SK-N-SH (cell line): ENCODE data around the gene NEK6. TPM values are rescaled to one million over a fixed set of nuclear protein-coding genes. Genes with fewer than 3 reads are reported as not detected.

Experiments
- CTCF ChIA-PET: fragments of 300-600, 350-600 bp; formaldehyde crosslinking; extraction: SDS; loops from one replicate; lab custom pipeline; 2021; lab: Yijun Ruan, JAX
- POLR2A ChIA-PET: fragments of 350-600 bp; sonication (Branson Sonifier 250); formaldehyde crosslinking; extraction: SDS; loops from one replicate; lab custom pipeline; 2020; ENCODE audit warnings: antibody characterized with exemption, inconsistent platforms; lab: Yijun Ruan, JAX
- DNase-seq: peaks from one replicate; pipeline ENCODE4 v3.0.0; 2012
- H2AFZ ChIP-seq: fragments of 200-600 bp; sonication (generic); 2 replicates; pipeline ENCODE4 v1.8.1; 2016; ENCODE audit warnings: antibody characterized with exemption, mild to moderate bottlenecking, low read depth
- H3F3A ChIP-seq: fragments of 200-600 bp; sonication (generic); replicated peaks from 2 replicates; pipeline ENCODE3; 2016; ENCODE audit warnings: antibody characterized with exemption, mild to moderate bottlenecking; ENCODE audit not compliant: insufficient read depth
- H3K27ac ChIP-seq, 2 experiments: fragments of 200-500 bp in 1 of 2; fragments of 200-600 bp in 1 of 2; sonication (Bioruptor generic) in 1 of 2; sonication (generic), shearing (Covaris generic) in 1 of 2; 2 replicates each; pipeline versions ENCODE4 v1.5.1 to v1.6.1; 2014 to 2016; ENCODE audit warnings: low read depth in 2 of 2, inconsistent platforms in 1 of 2, low read length in 1 of 2, mild to moderate bottlenecking in 1 of 2, mixed read lengths in 1 of 2
- H3K27me3 ChIP-seq: fragments of 200-600 bp; sonication (generic), shearing (Covaris generic); 2 replicates; pipeline ENCODE4 v1.6.1; 2016; ENCODE audit warnings: mixed run types; ENCODE audit not compliant: insufficient read depth
- H3K36me3 ChIP-seq, 2 experiments: fragments of 200-500 bp in 1 of 2; fragments of 200-600 bp in 1 of 2; sonication (Bioruptor generic) in 1 of 2; sonication (generic) in 1 of 2; replicated peaks in 1 of 2; 2 replicates each; pipeline versions ENCODE3 to v1.5.1; 2014 to 2016; ENCODE audit warnings: low read length in 1 of 2, mild to moderate bottlenecking in 1 of 2; ENCODE audit not compliant: insufficient read depth in 2 of 2, control insufficient read depth in 1 of 2
- H3K4me1 ChIP-seq, 2 experiments: fragments of 200-500 bp in 1 of 2; fragments of 200-600 bp in 1 of 2; sonication (Bioruptor generic) in 1 of 2; sonication (generic), shearing (Covaris generic) in 1 of 2; 2 replicates each; pipeline versions ENCODE4 v1.5.1 to v1.6.1; 2014 to 2016; ENCODE audit warnings: low read depth in 1 of 2, low read length in 1 of 2, mixed run types in 1 of 2; ENCODE audit not compliant: insufficient read depth in 2 of 2, control insufficient read depth in 1 of 2
- H3K4me2 ChIP-seq: fragments of 200-600 bp; sonication (generic), shearing (Covaris generic); 2 replicates; pipeline ENCODE4 v1.6.1; 2017; ENCODE audit warnings: mixed run types
- H3K4me3 ChIP-seq, 2 experiments: fragments of 200-500 bp in 1 of 2; fragments of 200-600 bp in 1 of 2; sonication (Bioruptor generic) in 1 of 2; sonication (generic), shearing (Covaris generic) in 1 of 2; 2 replicates each; pipeline versions ENCODE4 v1.5.1 to v1.8.1; 2014 to 2016; ENCODE audit warnings: low read depth in 2 of 2, inconsistent platforms in 1 of 2, low read length in 1 of 2, mild to moderate bottlenecking in 1 of 2, mixed read lengths in 1 of 2, moderate library complexity in 1 of 2
- H3K79me2 ChIP-seq: fragments of 200-600 bp; sonication (generic); 2 replicates; pipeline ENCODE4 v1.8.1; 2017; ENCODE audit warnings: mild to moderate bottlenecking; ENCODE audit not compliant: insufficient read depth
- H3K9ac ChIP-seq: fragments of 200-600 bp; sonication (generic); 2 replicates; pipeline ENCODE4 v1.6.1; 2017; ENCODE audit warnings: mixed run types
- H3K9me2 ChIP-seq: fragments of 200-600 bp; sonication (generic); 2 replicates; pipeline ENCODE4 v1.6.1; 2017; ENCODE audit warnings: mixed run types
- H3K9me3 ChIP-seq: fragments of 200-600 bp; sonication (generic); 2 replicates; pipeline ENCODE4 v1.6.1; 2017; ENCODE audit warnings: mixed run types, mild to moderate bottlenecking, moderate library complexity
- H4K20me1 ChIP-seq: fragments of 200-600 bp; sonication (generic); 2 replicates; pipeline ENCODE4 v1.6.1; 2017; ENCODE audit warnings: mild to moderate bottlenecking, mixed run types; ENCODE audit not compliant: insufficient read depth
- CTCF ChIP-seq: fragments of 200-600 bp; sonication (generic); IDR thresholded peaks from 2 replicates; pipeline ENCODE4 v1.6.1; 2017; ENCODE audit warnings: antibody characterized with exemption, mild to moderate bottlenecking, moderate library complexity
- ELF1 ChIP-seq: IDR thresholded peaks from 2 replicates; pipeline ENCODE4 v1.4.0; 2012
- GATA2 ChIP-seq: sonication (generic); formaldehyde crosslinking; IDR thresholded peaks from 2 replicates; pipeline ENCODE4 v1.5.0; 2020; ENCODE audit warnings: mild to moderate bottlenecking, missing genetic modification reagents
- MEF2A ChIP-seq: IDR thresholded peaks from 2 replicates; pipeline ENCODE4 v1.4.0; 2012; ENCODE audit warnings: low read depth, borderline replicate concordance
- NFIC ChIP-seq: IDR thresholded peaks from 2 replicates; pipeline ENCODE4 v1.4.0; 2012; ENCODE audit warnings: borderline replicate concordance
- RCOR1 ChIP-seq: fragments of 150-350 bp; IDR thresholded peaks from 2 replicates; pipeline ENCODE4 v1.6.1; 2017; ENCODE audit warnings: antibody characterized with exemption, low read length
- RFX5 ChIP-seq: IDR thresholded peaks from 2 replicates; pipeline ENCODE4 v1.6.1; 2012; ENCODE audit warnings: mild to moderate bottlenecking, improper control_type of control experiment, low read length
- RXRA ChIP-seq: IDR thresholded peaks from 2 replicates; pipeline ENCODE4 v1.4.0; 2012; ENCODE audit warnings: low read depth, mild to moderate bottlenecking, borderline replicate concordance
- SIN3A ChIP-seq: IDR thresholded peaks from 2 replicates; pipeline ENCODE4 v1.6.1; 2012; ENCODE audit warnings: low read depth, mild to moderate bottlenecking, low read length, moderate library complexity, borderline replicate concordance
- SMC3 ChIP-seq: IDR thresholded peaks from 2 replicates; pipeline ENCODE4 v1.6.1; 2012; ENCODE audit warnings: low read depth, low read length, improper control_type of control experiment
- TEAD4 ChIP-seq: IDR thresholded peaks from 2 replicates; pipeline ENCODE4 v1.4.0; 2012; ENCODE audit warnings: mild to moderate bottlenecking, borderline replicate concordance; ENCODE audit not compliant: insufficient read depth
- WGBS: methylation state at CpG from one replicate; pipeline ENCODE4 v1.1.6; 2017; ENCODE audit warnings: low lambda C conversion rate; 5-methylcytosine and 5-hydroxymethylcytosine counted together
- polyA plus RNA-seq, 3 experiments: library from polyadenylated mRNA; depleted of rRNA; stranded (reverse); fragments of >200 nt; gene quantifications; 2 replicates each; pipeline ENCODE4 v1.2.3, GENCODE V29; 2012
- TF ChIP-seq, protein P1 (sequence below): IDR thresholded peaks from 2 replicates; pipeline ENCODE4 v1.4.0; 2012; ENCODE audit warnings: low read depth, borderline replicate concordance
- TF ChIP-seq, protein P2 (sequence below): IDR thresholded peaks from 2 replicates; pipeline ENCODE4 v1.4.0; 2012; ENCODE audit warnings: low read depth
- TF ChIP-seq, protein P3 (sequence below): IDR thresholded peaks from 2 replicates; pipeline ENCODE4; 2012

NEK6 gene
- polyA plus RNA-seq, 1 of the 3 experiments (the other 2 are of a cell fraction): 89.8 TPM

DNA sequence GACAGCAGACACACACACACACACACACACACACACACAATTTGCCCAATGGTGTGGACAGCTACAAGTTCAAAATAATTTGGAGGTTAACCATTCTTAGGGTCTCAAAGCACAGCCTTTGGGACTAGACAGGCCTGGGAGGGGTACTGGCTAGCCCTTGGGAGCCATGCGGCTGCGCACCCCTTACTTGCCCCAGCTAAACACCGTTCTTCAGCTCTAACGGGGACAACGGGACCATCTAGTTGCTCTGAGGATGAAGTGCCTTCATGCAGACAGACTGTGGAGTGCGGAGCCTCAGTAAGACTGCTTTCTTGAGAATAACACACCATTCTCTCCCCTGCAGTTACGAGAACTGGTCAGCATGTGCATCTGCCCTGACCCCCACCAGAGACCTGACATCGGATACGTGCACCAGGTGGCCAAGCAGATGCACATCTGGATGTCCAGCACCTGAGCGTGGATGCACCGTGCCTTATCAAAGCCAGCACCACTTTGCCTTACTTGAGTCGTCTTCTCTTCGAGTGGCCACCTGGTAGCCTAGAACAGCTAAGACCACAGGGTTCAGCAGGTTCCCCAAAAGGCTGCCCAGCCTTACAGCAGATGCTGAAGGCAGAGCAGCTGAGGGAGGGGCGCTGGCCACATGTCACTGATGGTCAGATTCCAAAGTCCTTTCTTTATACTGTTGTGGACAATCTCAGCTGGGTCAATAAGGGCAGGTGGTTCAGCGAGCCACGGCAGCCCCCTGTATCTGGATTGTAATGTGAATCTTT, 92.9 kb downstream of the NEK6 start:
- H3K9ac ChIP-seq: no peak overlapping the region
- H3F3A ChIP-seq: peaks cover 39% of the 10 kb centered on the region
- CTCF ChIA-PET: interaction anchor here (1.6 kb wide), 1 partner anchor 42 kb away, joined by 3 read pairs; no protein-coding TSS in a partner anchor
- no peak for DNase-seq
- WGBS: 92% methylated on average over 15 of the region's 16 CpGs
- H3K4me2 ChIP-seq: no peak overlapping the region
- H3K9me2 ChIP-seq: no peaks in the 10 kb centered on the region
- no peak overlapping the region for H2AFZ ChIP-seq
- H3K9me3 ChIP-seq: no peaks in the 10 kb centered on the region
- H3K79me2 ChIP-seq: peaks cover under 1% of the 10 kb centered on the region; the same call in 1 of the 2 replicates
- no peak overlapping the region for H3K4me3 ChIP-seq
- POLR2A ChIA-PET: no interaction called here
- TF ChIP-seq SMC3: no peak
- TF ChIP-seq RXRA: no peak
- TF ChIP-seq, protein P1, sequence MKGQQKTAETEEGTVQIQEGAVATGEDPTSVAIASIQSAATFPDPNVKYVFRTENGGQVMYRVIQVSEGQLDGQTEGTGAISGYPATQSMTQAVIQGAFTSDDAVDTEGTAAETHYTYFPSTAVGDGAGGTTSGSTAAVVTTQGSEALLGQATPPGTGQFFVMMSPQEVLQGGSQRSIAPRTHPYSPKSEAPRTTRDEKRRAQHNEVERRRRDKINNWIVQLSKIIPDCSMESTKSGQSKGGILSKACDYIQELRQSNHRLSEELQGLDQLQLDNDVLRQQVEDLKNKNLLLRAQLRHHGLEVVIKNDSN: no peak
- TF ChIP-seq NFIC: no peak
- no peak for TF ChIP-seq RFX5
- TF ChIP-seq, protein P2, sequence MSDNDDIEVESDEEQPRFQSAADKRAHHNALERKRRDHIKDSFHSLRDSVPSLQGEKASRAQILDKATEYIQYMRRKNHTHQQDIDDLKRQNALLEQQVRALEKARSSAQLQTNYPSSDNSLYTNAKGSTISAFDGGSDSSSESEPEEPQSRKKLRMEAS: no peak
- peaks cover 33% of the 10 kb centered on the region for H4K20me1 ChIP-seq
- H3K27me3 ChIP-seq: no peaks in the 10 kb centered on the region
- no peak overlapping the region; a peak in 1 of 4 replicates for H3K27ac ChIP-seq
- peaks cover 0 to 10% of the 10 kb centered on the region in 2 experiments; a peak in 1 of 4 replicates for H3K4me1 ChIP-seq
- peaks cover 28 to 85% of the 10 kb centered on the region in 2 experiments for H3K36me3 ChIP-seq

DNA sequence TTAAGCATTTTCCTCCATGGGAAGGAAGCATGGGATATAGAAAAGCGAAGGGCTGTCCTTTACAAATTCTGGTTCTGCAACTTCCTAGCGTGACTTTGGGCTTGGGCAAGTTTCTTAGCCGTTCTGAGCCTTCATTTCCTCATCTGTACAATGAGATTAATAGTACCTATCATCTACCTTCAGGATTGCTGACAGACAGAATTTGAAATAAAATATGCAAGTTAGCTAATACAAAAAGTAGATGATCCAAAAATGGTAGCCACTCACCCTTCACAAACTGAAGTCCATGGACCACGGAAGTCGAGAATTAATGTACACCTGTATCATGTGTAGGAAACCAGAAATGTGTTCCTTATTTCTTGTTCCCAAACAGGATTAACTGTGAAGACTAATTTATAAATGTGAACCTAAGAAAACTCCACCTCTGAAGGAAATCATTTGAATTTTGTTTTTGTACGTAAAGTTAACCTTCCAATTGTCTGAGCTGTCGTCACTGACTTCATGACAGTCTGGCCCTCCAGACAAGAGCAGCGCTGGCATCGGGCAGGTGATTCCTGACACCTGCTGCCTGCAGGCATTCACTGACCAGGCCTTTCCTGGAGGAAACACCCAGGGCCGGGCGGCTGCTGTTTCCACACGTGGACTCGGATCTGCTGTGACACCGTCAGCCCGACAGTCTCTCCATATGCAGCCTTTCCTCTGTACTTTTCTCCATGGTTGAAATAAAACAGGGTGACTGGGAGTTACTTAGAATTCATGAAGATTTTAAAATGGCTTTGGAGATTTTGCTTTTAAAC, 94.1 kb downstream of the NEK6 start:
- 96% methylated on average over 15 of the region's 15 CpGs for WGBS
- no peak overlapping the region for H3K4me2 ChIP-seq
- ChIA-PET POLR2A (no interaction called here), CTCF (interaction anchor here (1.1 kb wide), 1 partner anchor 24 kb away, joined by 3 read pairs; no protein-coding TSS in a partner anchor)
- DNase-seq: no peak
- H3K36me3 ChIP-seq: peaks cover 24 to 85% of the 10 kb centered on the region in 2 experiments
- peaks cover 45% of the 10 kb centered on the region for H4K20me1 ChIP-seq
- TF ChIP-seq CTCF (no peak), MEF2A (no peak), GATA2 (CRISPR knock-in tag) (no peak), ELF1 (no peak), SIN3A (no peak), RCOR1 (no peak), TEAD4 (no peak), RFX5 (no peak)
- TF ChIP-seq, protein P3, sequence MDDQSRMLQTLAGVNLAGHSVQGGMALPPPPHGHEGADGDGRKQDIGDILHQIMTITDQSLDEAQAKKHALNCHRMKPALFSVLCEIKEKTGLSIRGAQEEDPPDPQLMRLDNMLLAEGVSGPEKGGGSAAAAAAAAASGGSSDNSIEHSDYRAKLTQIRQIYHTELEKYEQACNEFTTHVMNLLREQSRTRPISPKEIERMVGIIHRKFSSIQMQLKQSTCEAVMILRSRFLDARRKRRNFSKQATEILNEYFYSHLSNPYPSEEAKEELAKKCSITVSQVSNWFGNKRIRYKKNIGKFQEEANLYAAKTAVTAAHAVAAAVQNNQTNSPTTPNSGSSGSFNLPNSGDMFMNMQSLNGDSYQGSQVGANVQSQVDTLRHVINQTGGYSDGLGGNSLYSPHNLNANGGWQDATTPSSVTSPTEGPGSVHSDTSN: no peak
- TF ChIP-seq, protein P1: no peak
- no peak overlapping the region for H2AFZ ChIP-seq
- no peaks in the 10 kb centered on the region for H3K9me2 ChIP-seq
- no peak overlapping the region for H3K9ac ChIP-seq
- H3K4me1 ChIP-seq: peaks cover 0 to 10% of the 10 kb centered on the region in 2 experiments; a peak in 1 of 4 replicates
- H3K4me3 ChIP-seq: no peak overlapping the region
- H3F3A ChIP-seq: peaks cover 42% of the 10 kb centered on the region
- H3K27me3 ChIP-seq: no peaks in the 10 kb centered on the region
- H3K27ac ChIP-seq: no peak overlapping the region
- no peaks in the 10 kb centered on the region for H3K9me3 ChIP-seq
- H3K79me2 ChIP-seq: peaks cover 12% of the 10 kb centered on the region; the same call in 1 of the 2 replicates
